Measurements from ENCODE around the gene FOSB. TPM values are rescaled to one million over a fixed set of nuclear protein-coding genes. Genes with fewer than 3 reads are reported as not detected.
"Not testable (repeated sequence)": the region's sequence is repeated elsewhere in the genome, so short reads cannot be mapped to it uniquely, and the experiment has no call there.

The FOSB gene
- total RNA-seq, 1 donor: 0.81 TPM

DNA sequence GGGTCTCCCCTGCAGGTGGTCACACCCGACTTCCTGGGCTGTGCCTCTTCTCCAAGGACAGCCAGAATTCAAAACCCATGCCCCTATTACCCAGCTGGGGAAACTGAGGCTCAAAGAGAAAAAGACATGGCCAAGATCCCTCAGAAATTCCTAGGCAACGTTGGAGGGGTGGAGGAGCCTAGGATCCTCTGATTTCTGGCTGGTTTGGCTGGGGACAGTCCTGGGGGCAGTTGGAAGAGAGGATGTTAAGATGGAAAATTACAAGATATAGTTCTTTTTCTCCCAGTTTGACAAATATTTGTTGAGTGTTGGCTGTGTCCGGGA lies 41.9 kb downstream of the FOSB start:
- TF ChIP-seq, protein P1, sequence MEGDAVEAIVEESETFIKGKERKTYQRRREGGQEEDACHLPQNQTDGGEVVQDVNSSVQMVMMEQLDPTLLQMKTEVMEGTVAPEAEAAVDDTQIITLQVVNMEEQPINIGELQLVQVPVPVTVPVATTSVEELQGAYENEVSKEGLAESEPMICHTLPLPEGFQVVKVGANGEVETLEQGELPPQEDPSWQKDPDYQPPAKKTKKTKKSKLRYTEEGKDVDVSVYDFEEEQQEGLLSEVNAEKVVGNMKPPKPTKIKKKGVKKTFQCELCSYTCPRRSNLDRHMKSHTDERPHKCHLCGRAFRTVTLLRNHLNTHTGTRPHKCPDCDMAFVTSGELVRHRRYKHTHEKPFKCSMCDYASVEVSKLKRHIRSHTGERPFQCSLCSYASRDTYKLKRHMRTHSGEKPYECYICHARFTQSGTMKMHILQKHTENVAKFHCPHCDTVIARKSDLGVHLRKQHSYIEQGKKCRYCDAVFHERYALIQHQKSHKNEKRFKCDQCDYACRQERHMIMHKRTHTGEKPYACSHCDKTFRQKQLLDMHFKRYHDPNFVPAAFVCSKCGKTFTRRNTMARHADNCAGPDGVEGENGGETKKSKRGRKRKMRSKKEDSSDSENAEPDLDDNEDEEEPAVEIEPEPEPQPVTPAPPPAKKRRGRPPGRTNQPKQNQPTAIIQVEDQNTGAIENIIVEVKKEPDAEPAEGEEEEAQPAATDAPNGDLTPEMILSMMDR (IDR thresholded peaks at IDR 0.05; ENCODE audit: insufficient read depth, low read length): no peak
- peak overlapping the region; percentile 98 for H3K4me3 ChIP-seq (ENCODE audit: low read depth, low read length)
- DNase-seq (ENCODE audit: low read depth): no peak

DNA sequence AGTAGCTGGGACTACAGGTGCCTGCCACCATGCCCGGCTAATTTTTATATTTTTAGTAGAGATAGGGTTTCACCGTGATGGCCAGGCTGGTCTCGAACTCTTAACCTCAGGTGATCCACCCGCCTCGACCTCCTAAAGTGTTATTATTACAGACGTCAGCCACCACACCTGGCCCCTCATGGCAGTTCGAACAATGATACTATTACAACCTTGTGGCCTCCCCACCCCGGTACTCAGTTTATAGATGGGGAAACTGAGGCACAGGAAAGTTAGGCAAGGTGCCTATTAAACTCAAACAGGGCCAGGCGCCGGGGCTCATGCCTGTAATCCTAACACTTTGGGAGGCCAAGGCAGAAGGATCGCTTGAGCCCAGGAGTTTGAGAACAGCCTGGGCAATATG lies 42.6 kb downstream of the FOSB start:
- not testable (repeated sequence) for DNase-seq (ENCODE audit: low read depth); H3K4me3 ChIP-seq (ENCODE audit: low read depth, low read length)

DNA sequence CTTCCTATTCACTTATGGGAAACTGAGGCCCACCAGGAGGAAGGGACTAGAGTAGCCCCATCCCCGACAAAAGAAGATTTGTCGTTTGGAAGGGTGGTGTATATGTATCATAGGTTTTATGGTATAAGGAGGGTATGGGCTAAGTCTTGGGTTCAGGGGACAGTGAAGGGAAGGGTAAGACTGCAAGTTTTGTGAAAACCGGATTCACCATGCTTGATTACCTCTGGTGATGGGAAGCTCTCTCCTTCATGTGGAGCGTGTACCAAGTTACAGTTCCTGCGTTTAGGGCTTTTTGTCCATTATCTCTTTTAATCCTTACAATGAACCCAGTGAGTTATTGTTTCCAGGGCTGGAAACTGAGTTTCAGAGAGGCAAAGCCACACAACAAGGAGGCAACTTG lies 43.3 kb downstream of the FOSB start:
- no peak for DNase-seq (ENCODE audit: low read depth)
- no peak overlapping the region for H3K4me3 ChIP-seq (ENCODE audit: low read depth, low read length)
- TF ChIP-seq, protein P1 (IDR thresholded peaks at IDR 0.05; ENCODE audit: insufficient read depth, low read length): no peak

DNA sequence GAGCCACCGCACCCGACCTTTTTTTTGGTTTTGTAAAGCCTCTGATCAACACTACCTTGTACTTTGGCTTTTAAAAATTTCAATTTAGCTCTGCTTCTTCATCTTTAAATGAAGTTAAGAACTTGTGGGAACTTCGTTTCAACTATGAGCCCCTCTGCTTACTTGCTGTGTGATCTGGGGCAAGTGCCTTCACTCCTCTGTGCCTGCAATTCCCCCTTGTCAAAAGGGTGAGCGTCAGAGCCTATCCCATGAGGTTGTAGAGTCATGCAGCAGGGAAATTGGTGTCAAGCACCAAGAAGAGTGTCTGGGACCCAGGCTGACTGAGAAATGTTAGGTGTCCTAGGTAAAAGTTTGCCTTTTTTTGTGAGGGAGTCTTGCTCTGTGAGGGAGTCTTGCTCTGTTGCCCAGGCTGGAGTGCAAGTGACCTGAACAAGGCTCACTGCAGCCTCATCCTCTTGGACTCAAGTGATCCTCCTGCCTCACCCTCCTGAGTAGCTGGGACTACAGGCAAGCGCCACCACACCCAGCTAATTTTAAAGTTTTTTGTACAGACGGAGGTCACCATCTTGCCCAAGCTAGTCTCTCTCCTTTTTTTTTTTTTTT lies 45.2 kb downstream of the FOSB start:
- H3K4me3 ChIP-seq (ENCODE audit: low read depth, low read length): no peak overlapping the region
- TF ChIP-seq, protein P1 (IDR thresholded peaks at IDR 0.05; ENCODE audit: insufficient read depth, low read length): no peak
- no peak for DNase-seq (ENCODE audit: low read depth)

DNA sequence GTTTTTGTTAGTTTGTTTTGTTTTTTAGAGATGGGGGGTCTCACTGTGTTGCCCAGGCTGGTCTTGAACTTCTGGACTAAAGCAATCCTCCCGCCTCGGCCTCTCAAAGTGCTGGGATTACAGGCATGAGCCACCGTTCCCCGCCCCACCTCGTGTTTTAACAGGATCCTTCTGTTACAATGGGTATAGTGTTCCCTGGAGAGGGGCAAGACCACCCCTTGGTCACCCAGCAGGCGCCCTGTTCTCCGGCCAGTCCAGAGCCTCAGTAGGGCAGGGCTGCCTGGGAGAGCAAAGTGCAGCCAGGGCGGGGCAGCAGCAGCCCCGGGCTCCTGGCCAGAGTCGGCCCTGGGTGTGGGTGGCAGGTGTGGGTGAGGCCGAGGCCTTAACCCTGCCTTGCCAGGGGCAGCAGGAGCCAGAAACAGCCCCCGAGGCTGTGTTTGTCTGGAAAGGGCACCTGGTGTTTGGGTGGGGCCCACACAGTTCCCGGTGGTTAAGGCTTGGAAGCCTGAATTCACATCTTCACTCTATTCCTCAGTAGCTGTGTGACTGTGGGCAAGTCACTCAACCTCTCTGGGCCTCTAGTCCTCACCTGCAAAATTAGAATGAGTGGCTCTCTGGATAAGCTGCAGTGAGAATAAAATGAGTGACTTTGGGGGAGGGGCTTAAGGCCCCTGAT lies 46.7 kb downstream of the FOSB start:
- TF ChIP-seq, protein P1 (IDR thresholded peaks at IDR 0.05; ENCODE audit: insufficient read depth, low read length): no peak
- H3K4me3 ChIP-seq (ENCODE audit: low read depth, low read length): no peak overlapping the region
- DNase-seq (ENCODE audit: low read depth): no peak

DNA sequence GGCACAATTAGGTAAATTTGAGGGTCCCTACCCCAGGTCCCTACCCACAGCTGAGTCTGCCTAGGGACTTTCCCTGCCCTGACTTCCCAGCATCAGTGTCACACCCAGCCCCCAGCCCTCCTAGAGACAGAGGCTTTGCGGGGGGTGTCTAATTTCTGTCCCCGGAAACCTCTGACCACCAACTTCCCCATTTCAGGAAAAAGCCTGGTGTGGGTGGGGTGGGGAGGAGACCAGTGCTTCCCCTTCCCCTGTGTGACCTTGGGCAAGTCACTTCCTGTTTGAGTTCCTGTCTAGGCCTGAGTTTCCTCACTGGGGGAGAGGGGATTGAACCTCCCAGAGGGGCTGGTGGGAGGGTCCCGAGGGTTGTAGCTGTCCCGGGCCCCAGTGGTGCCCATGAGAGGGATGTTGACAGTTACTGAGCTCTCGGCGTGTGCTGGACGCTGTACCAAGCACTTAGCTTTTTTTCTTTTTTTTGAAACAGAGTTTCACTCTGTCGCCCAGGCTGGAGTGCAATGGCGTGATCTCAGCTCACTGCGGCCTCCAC lies 47.4 kb downstream of the FOSB start:
- TF ChIP-seq, protein P1 (IDR thresholded peaks at IDR 0.05; ENCODE audit: insufficient read depth, low read length): no peak
- H3K4me3 ChIP-seq (ENCODE audit: low read depth, low read length): no peak overlapping the region
- no peak for DNase-seq (ENCODE audit: low read depth)

DNA sequence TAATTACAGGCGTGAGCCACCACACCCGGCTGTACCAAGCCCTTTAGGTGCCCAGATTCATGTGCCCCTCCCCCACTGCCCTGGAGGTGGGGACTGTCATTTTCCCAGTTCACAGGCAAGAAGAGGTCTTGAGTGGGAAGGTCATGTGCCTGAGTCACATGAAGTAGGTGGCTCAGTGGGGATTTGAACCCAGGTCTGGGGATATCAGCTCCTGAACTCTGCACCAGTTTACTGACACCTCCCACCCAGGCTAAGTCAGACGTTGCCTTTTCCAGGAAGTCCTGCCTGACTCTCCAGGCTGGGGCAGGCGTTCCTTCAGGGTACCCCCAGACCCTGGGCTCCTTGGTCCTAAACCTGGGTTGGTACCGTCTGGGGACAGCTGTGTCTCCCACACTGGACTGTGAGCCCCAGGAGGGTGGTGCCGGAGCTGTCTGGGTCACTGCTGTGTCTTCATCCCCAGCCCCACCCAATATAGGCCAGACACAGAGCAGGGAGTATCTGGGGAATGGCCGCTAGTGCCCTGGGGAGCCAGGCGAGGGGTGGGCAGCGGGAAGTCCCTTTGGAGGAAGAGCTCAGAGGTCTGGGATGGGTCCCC lies 48.1 kb downstream of the FOSB start:
- DNase-seq (ENCODE audit: low read depth): no peak
- TF ChIP-seq, protein P1 (IDR thresholded peaks at IDR 0.05; ENCODE audit: insufficient read depth, low read length): no peak
- no peak overlapping the region for H3K4me3 ChIP-seq (ENCODE audit: low read depth, low read length)
